Measurements from ENCODE around the gene SCLT1. TPM values are rescaled to one million over a fixed set of nuclear protein-coding genes. Genes with fewer than 3 reads are reported as not detected.

The SCLT1 gene
- polyA plus RNA-seq, 2 donors: 3.3 to 4.3 TPM

DNA sequence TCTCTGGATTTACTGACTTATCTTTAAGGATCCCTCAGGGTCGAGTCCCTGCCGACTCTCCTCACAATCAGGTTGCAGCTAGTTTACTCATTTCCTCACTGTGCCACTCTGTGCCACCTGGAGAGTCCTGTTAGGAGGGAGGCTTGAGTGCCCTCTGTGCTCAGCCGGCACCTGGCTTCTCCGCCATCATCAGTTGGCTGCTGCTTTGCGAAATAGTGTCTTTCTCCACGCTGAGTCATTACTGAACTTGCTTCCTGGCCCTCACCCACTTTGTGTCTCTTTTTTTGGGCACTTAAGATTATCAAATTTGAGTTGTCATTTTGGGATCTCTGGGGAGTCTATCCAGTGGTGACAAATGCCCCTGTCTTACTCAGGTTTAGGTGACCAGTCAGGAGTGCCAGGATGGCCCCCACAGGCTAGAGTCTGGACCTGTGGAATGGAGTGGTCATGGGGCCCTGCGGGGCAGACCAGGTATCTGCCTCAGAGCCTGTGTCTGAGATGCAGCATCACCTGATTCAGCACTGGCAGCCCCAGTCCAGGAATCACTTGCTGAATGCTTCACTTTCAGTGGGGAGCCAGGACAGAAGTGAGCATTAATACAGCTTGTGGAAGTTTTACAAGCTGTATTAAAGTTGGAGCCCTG is 246.1 kb downstream of the SCLT1 start:
- H3K4me1 ChIP-seq (ENCODE audit: control insufficient read depth in 2 of 2, insufficient read depth in 2 of 2, low read length in 1 of 2): peaks cover 0 to 3% of the 10 kb centered on the region in 2 donors
- H3K36me3 ChIP-seq (ENCODE audit: control insufficient read depth in 2 of 2, insufficient read depth in 2 of 2, low read length in 1 of 2): peaks cover 26 to 34% of the 10 kb centered on the region in 2 donors
- no peak overlapping the region for H3K4me3 ChIP-seq (ENCODE audit: low read depth in 1 of 2, low read length in 2 of 2)
- H3K27me3 ChIP-seq (ENCODE audit: control insufficient read depth in 1 of 2, insufficient read depth in 2 of 2, low read length in 2 of 2): no peaks in the 10 kb centered on the region
- no peak overlapping the region for H3K27ac ChIP-seq (ENCODE audit: low read depth in 2 of 2, low read length in 1 of 2)
- no peaks in the 10 kb centered on the region for H3K9me3 ChIP-seq (ENCODE audit: control insufficient read depth in 2 of 2, insufficient read depth in 1 of 2, low read depth in 1 of 2, low read length in 1 of 2)
- WGBS, 2 donors: 83 to 91% methylated on average over 7 of the region's 7 CpGs

DNA sequence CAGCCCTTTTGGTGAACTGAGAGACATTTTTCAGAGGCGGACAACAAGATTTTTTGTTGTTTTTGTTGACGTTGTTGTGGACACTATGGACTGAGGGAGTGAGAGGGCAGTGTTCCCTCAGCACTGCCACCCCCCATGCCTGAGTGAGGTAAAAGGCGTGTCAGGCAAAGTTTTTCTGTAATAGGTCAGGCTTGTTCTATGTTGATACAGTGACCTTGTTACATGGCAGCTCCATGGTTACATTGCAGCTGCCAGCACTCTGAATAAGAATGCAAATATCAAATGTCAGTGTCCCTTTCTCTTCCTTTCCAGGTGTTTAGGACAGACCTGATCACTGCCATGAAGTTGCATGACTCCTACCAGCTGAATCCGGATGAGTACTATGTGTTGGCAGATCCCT is 247.3 kb downstream of the SCLT1 start:
- Histone ChIP-seq H3K9me3 (ENCODE audit: control insufficient read depth in 2 of 2, insufficient read depth in 1 of 2, low read depth in 1 of 2, low read length in 1 of 2) (no peaks in the 10 kb centered on the region), H3K27ac (ENCODE audit: low read depth in 2 of 2, low read length in 1 of 2) (no peak overlapping the region), H3K36me3 (ENCODE audit: control insufficient read depth in 2 of 2, insufficient read depth in 2 of 2, low read length in 1 of 2) (peaks cover 24 to 31% of the 10 kb centered on the region in 2 donors), H3K4me1 (ENCODE audit: control insufficient read depth in 2 of 2, insufficient read depth in 2 of 2, low read length in 1 of 2) (peaks cover 0 to 9% of the 10 kb centered on the region in 2 donors), H3K27me3 (ENCODE audit: control insufficient read depth in 1 of 2, insufficient read depth in 2 of 2, low read length in 2 of 2) (no peaks in the 10 kb centered on the region), H3K4me3 (ENCODE audit: low read depth in 1 of 2, low read length in 2 of 2) (no peak overlapping the region)
- 80 to 89% methylated on average over 4 of the region's 4 CpGs for WGBS, 2 donors

DNA sequence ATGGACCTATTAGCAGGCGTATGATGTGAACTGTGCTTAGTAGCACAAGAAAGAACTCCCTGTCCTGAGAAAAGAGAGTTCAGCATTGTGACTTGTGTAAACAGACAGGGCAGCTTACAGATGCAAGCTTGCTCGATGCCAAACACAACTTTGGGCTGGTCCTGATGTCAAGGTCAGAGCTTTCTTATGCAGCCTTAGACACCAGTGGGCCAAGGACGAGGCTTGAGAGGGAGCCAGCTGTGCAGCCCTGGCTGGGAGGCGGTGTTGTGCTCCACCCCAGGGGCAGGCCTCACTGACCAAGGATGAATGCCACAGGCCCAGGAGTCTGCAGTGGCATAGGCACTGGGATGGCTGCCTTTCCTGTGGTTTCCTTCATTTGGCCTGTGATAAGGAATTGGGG is 248.4 kb downstream of the SCLT1 start:
- Histone ChIP-seq H3K4me1 (ENCODE audit: control insufficient read depth in 2 of 2, insufficient read depth in 2 of 2, low read length in 1 of 2) (peaks cover 0 to 9% of the 10 kb centered on the region in 2 donors), H3K9me3 (ENCODE audit: control insufficient read depth in 2 of 2, insufficient read depth in 1 of 2, low read depth in 1 of 2, low read length in 1 of 2) (no peaks in the 10 kb centered on the region), H3K4me3 (ENCODE audit: low read depth in 1 of 2, low read length in 2 of 2) (no peak overlapping the region), H3K36me3 (ENCODE audit: control insufficient read depth in 2 of 2, insufficient read depth in 2 of 2, low read length in 1 of 2) (peaks cover 24 to 31% of the 10 kb centered on the region in 2 donors), H3K27me3 (ENCODE audit: control insufficient read depth in 1 of 2, insufficient read depth in 2 of 2, low read length in 2 of 2) (no peaks in the 10 kb centered on the region), H3K27ac (ENCODE audit: low read depth in 2 of 2, low read length in 1 of 2) (no peak overlapping the region)
- WGBS, 2 donors: 69 to 72% methylated on average over 4 of the region's 4 CpGs

- Histone ChIP-seq H3K27me3 (ENCODE audit: control insufficient read depth in 1 of 2, insufficient read depth in 2 of 2, low read length in 2 of 2) (no peaks in the 10 kb centered on the region), H3K4me3 (ENCODE audit: low read depth in 1 of 2, low read length in 2 of 2) (no peak overlapping the region), H3K27ac (ENCODE audit: low read depth in 2 of 2, low read length in 1 of 2) (peak overlapping the region in 1 of 2 donors; percentile 23), H3K36me3 (ENCODE audit: control insufficient read depth in 2 of 2, insufficient read depth in 2 of 2, low read length in 1 of 2) (peaks cover 0 to 14% of the 10 kb centered on the region in 2 donors), H3K4me1 (ENCODE audit: control insufficient read depth in 2 of 2, insufficient read depth in 2 of 2, low read length in 1 of 2) (peaks cover 0 to 9% of the 10 kb centered on the region in 2 donors), H3K9me3 (ENCODE audit: control insufficient read depth in 2 of 2, insufficient read depth in 1 of 2, low read depth in 1 of 2, low read length in 1 of 2) (no peaks in the 10 kb centered on the region)
- WGBS, 2 donors: 74 to 80% methylated on average over 2 of the region's 2 CpGs
Observed at GRCh38 chr4:128841402-128841801, 251.9 kb downstream of the SCLT1 start.

- peaks cover under 1 to 9% of the 10 kb centered on the region in 2 donors for H3K4me1 ChIP-seq (ENCODE audit: control insufficient read depth in 2 of 2, insufficient read depth in 2 of 2, low read length in 1 of 2)
- no peaks in the 10 kb centered on the region for H3K9me3 ChIP-seq (ENCODE audit: control insufficient read depth in 2 of 2, insufficient read depth in 1 of 2, low read depth in 1 of 2, low read length in 1 of 2)
- 78 to 87% methylated on average over 2 of the region's 2 CpGs for WGBS, 2 donors
- H3K36me3 ChIP-seq (ENCODE audit: control insufficient read depth in 2 of 2, insufficient read depth in 2 of 2, low read length in 1 of 2): peaks cover 0 to 10% of the 10 kb centered on the region in 2 donors
- peak overlapping the region in 1 of 2 donors; percentile 23 for H3K27ac ChIP-seq (ENCODE audit: low read depth in 2 of 2, low read length in 1 of 2)
- H3K27me3 ChIP-seq (ENCODE audit: control insufficient read depth in 1 of 2, insufficient read depth in 2 of 2, low read length in 2 of 2): no peaks in the 10 kb centered on the region
- H3K4me3 ChIP-seq (ENCODE audit: low read depth in 1 of 2, low read length in 2 of 2): no peak overlapping the region
Observed at GRCh38 chr4:128840711-128841318, 252.5 kb downstream of the SCLT1 start.

GRCh38 chr4:128837679-128838078 is 255.7 kb downstream of the SCLT1 start:
- WGBS, 2 donors: 88 to 94% methylated on average over 3 of the region's 3 CpGs
- Histone ChIP-seq H3K27ac (ENCODE audit: low read depth in 2 of 2, low read length in 1 of 2) (no peak overlapping the region), H3K36me3 (ENCODE audit: control insufficient read depth in 2 of 2, insufficient read depth in 2 of 2, low read length in 1 of 2) (peaks cover 0 to 2% of the 10 kb centered on the region in 2 donors), H3K9me3 (ENCODE audit: control insufficient read depth in 2 of 2, insufficient read depth in 1 of 2, low read depth in 1 of 2, low read length in 1 of 2) (no peaks in the 10 kb centered on the region), H3K4me1 (ENCODE audit: control insufficient read depth in 2 of 2, insufficient read depth in 2 of 2, low read length in 1 of 2) (peaks cover 2 to 10% of the 10 kb centered on the region in 2 donors), H3K27me3 (ENCODE audit: control insufficient read depth in 1 of 2, insufficient read depth in 2 of 2, low read length in 2 of 2) (no peaks in the 10 kb centered on the region), H3K4me3 (ENCODE audit: low read depth in 1 of 2, low read length in 2 of 2) (no peak overlapping the region)

- H3K4me1 ChIP-seq (ENCODE audit: control insufficient read depth in 2 of 2, insufficient read depth in 2 of 2, low read length in 1 of 2): peaks cover 2 to 10% of the 10 kb centered on the region in 2 donors
Observed at GRCh38 chr4:128837198-128837597, 256.1 kb downstream of the SCLT1 start.

DNA sequence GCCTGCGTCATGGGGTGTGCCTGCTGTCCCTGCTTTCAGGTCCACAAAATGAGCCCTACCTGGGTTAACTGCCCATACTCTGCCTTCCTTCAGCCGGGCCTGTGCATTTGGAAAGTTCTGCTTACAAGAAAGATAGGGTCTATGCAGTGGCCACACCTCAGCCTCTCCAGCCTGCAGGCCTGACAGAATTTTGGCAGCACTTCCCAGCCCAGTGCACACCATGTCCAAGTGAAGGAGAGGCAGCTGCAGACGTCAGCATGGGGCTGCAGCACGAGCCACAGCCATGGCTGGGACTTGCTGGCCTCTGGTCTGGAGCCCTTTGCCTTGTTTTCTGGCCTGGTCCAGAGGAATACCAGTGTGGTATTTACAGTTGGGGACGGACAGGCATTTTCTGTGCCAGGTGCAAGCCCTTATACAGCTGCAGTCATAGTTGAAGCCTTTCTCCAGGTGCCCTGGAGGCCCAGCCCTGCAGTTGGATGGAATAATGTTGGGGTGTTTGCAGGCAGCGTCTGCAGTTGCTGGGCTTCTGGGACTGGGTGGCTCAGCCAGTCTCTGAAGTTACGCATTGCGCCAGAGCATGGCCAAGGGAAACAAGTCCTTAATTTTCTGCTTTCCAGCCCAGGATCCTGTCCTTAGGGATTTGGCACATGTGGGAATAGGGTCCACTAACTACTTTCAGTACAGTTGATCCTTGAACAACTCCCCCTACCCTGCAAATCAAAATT is 257.7 kb downstream of the SCLT1 start:
- peaks cover 4 to 5% of the 10 kb centered on the region in 2 donors for H3K4me1 ChIP-seq (ENCODE audit: control insufficient read depth in 2 of 2, insufficient read depth in 2 of 2, low read length in 1 of 2)
- no peaks in the 10 kb centered on the region for H3K9me3 ChIP-seq (ENCODE audit: control insufficient read depth in 2 of 2, insufficient read depth in 1 of 2, low read depth in 1 of 2, low read length in 1 of 2)
- H3K4me3 ChIP-seq (ENCODE audit: low read depth in 1 of 2, low read length in 2 of 2): no peak overlapping the region
- H3K27me3 ChIP-seq (ENCODE audit: control insufficient read depth in 1 of 2, insufficient read depth in 2 of 2, low read length in 2 of 2): no peaks in the 10 kb centered on the region
- peak overlapping the region in 1 of 2 donors; percentile 19 for H3K27ac ChIP-seq (ENCODE audit: low read depth in 2 of 2, low read length in 1 of 2)
- peaks cover 0 to 2% of the 10 kb centered on the region in 2 donors for H3K36me3 ChIP-seq (ENCODE audit: control insufficient read depth in 2 of 2, insufficient read depth in 2 of 2, low read length in 1 of 2)
- WGBS, 2 donors: 55 to 57% methylated on average over 8 of the region's 8 CpGs

More at GRCh38 chr4:128837198-128837597, 256.1 kb downstream of the SCLT1 start:
- no peak overlapping the region for H3K4me3 ChIP-seq (ENCODE audit: low read depth in 1 of 2, low read length in 2 of 2)
- H3K9me3 ChIP-seq (ENCODE audit: control insufficient read depth in 2 of 2, insufficient read depth in 1 of 2, low read depth in 1 of 2, low read length in 1 of 2): no peaks in the 10 kb centered on the region
- H3K27ac ChIP-seq (ENCODE audit: low read depth in 2 of 2, low read length in 1 of 2): no peak overlapping the region
- peaks cover 0 to 2% of the 10 kb centered on the region in 2 donors for H3K36me3 ChIP-seq (ENCODE audit: control insufficient read depth in 2 of 2, insufficient read depth in 2 of 2, low read length in 1 of 2)
- no peaks in the 10 kb centered on the region for H3K27me3 ChIP-seq (ENCODE audit: control insufficient read depth in 1 of 2, insufficient read depth in 2 of 2, low read length in 2 of 2)
- WGBS, 2 donors: 92 to 97% methylated on average over 2 of the region's 2 CpGs
